Left renal pelvis (tissue), 4 donors: Measurements from ENCODE around the gene POU5F1. TPM values are rescaled to one million over a fixed set of nuclear protein-coding genes. Genes with fewer than 3 reads are reported as not detected.

Experiments used
- DNase-seq, 4 donors: peaks; one replicate each; pipeline ENCODE4 v3.0.0-alpha.2; 2013; ENCODE audit warnings: low read depth in 4 of 4, low spot score in 3 of 4
- polyA plus RNA-seq, 4 donors: library from polyadenylated mRNA; unstranded; fragments of 120-200 nt; gene quantifications; one replicate each; pipeline ENCODE4 v1.2.1, GENCODE V29; 2013; ENCODE audit not compliant: insufficient read length in 4 of 4

Gene POU5F1
- polyA plus RNA-seq, 4 donors: 0.26 to 11.7 (median 2.6) TPM

- no peak for DNase-seq
These were observed 52.3 kb downstream of the POU5F1 start for GRCh38 chr6:31118178-31118577.

GRCh38 chr6:31116661-31117385 lies 53.7 kb downstream of the POU5F1 start:
- DNase-seq: no peak

GRCh38 chr6:31115941-31116560 lies 54.4 kb downstream of the POU5F1 start:
- DNase-seq: no peak

GRCh38 chr6:31114970-31115849 lies 55.3 kb downstream of the POU5F1 start:
- DNase-seq: no peak

GRCh38 chr6:31114541-31114878 lies 56.0 kb downstream of the POU5F1 start, which contains the start of gene PSORS1C1:
PSORS1C1 (plus strand) TSS chr6:31114800; CDS start chr6:31129633, 14,833 bp downstream.
- DNase-seq: no peak

Other genes with a start within 250 kb of the POU5F1 start
- 1 to 10 TPM in 1 of 4 donors, under 1 TPM in 3; 0.16 to 1.0 (median 0.82) TPM for gene SFTA2, start 238.5 kb downstream of the POU5F1 start, polyA plus RNA-seq
- under 1 TPM in 3 of 4 donors, not detected in 1; 0.03 to 0.09 (median 0.03) TPM for gene MUCL3, start 229.7 kb downstream of the POU5F1 start, polyA plus RNA-seq
- under 1 TPM in 1 of 4 donors, not detected in 3; 0.04 TPM for gene MUC21, start 187.0 kb downstream of the POU5F1 start, polyA plus RNA-seq
- gene MUC22, start 160.2 kb downstream of the POU5F1 start, polyA plus RNA-seq: not detected
- gene C6orf15, start 58.1 kb downstream of the POU5F1 start, polyA plus RNA-seq: under 1 TPM in 1 of 4 donors, not detected in 3; 0.19 TPM
- gene PSORS1C1, start 55.9 kb downstream of the POU5F1 start, polyA plus RNA-seq: 1 to 10 TPM in 1 of 4 donors, under 1 TPM in 1, not detected in 2; 0.19 to 1.0 TPM
- gene CDSN, start 50.2 kb downstream of the POU5F1 start, polyA plus RNA-seq: not detected
- under 1 TPM in 1 of 4 donors, not detected in 3; 0.17 TPM for gene PSORS1C2, start 31.6 kb downstream of the POU5F1 start, polyA plus RNA-seq
- 10 to 100 TPM; 17.3 to 38.3 (median 30.1) TPM for gene CCHCR1, start 12.9 kb downstream of the POU5F1 start, polyA plus RNA-seq
- 10 to 100 TPM; 17.3 to 26.0 (median 18.3) TPM for gene TCF19, start 12.1 kb downstream of the POU5F1 start, polyA plus RNA-seq
- 100 to 1,000 TPM in 1 of 4 donors, 10 to 100 TPM in 3; 72.0 to 148 (median 77.4) TPM for gene HLA-C, start 101.4 kb upstream of the POU5F1 start, polyA plus RNA-seq
- gene HLA-B, start 186.5 kb upstream of the POU5F1 start, polyA plus RNA-seq: 100 to 1,000 TPM; 105 to 177 (median 155) TPM
- gene MICA, start 232.9 kb upstream of the POU5F1 start, polyA plus RNA-seq: 10 to 100 TPM in 1 of 4 donors, 1 to 10 TPM in 3; 4.4 to 12.8 (median 8.1) TPM